Prostate gland (tissue), 2 donors: ENCODE measurements around the gene SEC14L2. TPM values are rescaled to one million over a fixed set of nuclear protein-coding genes. Genes with fewer than 3 reads are reported as not detected.

Source experiments
- DNase-seq: peaks from one replicate; pipeline ENCODE4 v3.0.0-alpha.2; 2019; ENCODE audit warnings: low spot score
- H3K27ac ChIP-seq, 2 donors: fragments of 200-600 bp; sonication (generic); 2 replicates each; pipeline ENCODE4 v1.5.1; 2017 to 2019
- H3K27me3 ChIP-seq: fragments of 200-600 bp; sonication (generic); replicated peaks from 2 replicates; pipeline ENCODE4 v1.5.1; 2019; ENCODE audit not compliant: insufficient read depth
- H3K36me3 ChIP-seq, 2 donors: fragments of 200-600 bp; sonication (generic); 1 replicate in 1 of 2; 2 replicates in 1 of 2; pipeline versions ENCODE4 v1.5.1 to v1.8.1; 2017 to 2019
- H3K4me1 ChIP-seq: fragments of 200-600 bp; sonication (generic); replicated peaks from 2 replicates; pipeline ENCODE4 v1.5.1; 2019
- H3K4me3 ChIP-seq, 2 donors: fragments of 200-600 bp; sonication (generic); 2 replicates each; pipeline ENCODE4 v1.5.1; 2017 to 2019
- H3K9me3 ChIP-seq: fragments of 200-600 bp; sonication (generic); 2 replicates; pipeline ENCODE4 v1.5.1; 2017
- CTCF ChIP-seq, 4 experiments: fragments of 200-600 bp in 2 of 4; fragments of 450-650 bp in 2 of 4; sonication (generic) in 2 of 4; IDR thresholded peaks; 1 replicate in 3 of 4; 2 replicates in 1 of 4; pipeline ENCODE4 v1.5.1; 2016 to 2019; ENCODE audit warnings: antibody characterized with exemption in 4 of 4, mild to moderate bottlenecking in 2 of 4, moderate library complexity in 2 of 4
- POLR2A ChIP-seq: fragments of 450-650 bp; IDR thresholded peaks from one replicate; pipeline ENCODE4 v1.6.1; 2016; ENCODE audit warnings: antibody characterized with exemption, mild to moderate bottlenecking
- POLR2AphosphoS5 ChIP-seq: sonication (generic); formaldehyde crosslinking; IDR thresholded peaks from one replicate; pipeline ENCODE4 v1.6.1; 2017; ENCODE audit warnings: antibody characterized with exemption
- WGBS: methylation state at CpG from one replicate; pipeline ENCODE4 v1.1.5; 2018; 5-methylcytosine and 5-hydroxymethylcytosine counted together
- intact Hi-C: fragments of 100-400 bp; cut with DNase I; formaldehyde crosslinking; loops from one replicate; pipeline ENCODE4 v1.14.2; 2022
- total RNA-seq, 2 donors: library from RNA; depleted of rRNA; stranded (reverse); fragments of >200 nt; gene quantifications; one replicate each; pipeline ENCODE4 v1.1.0, GENCODE V29; 2016

SEC14L2 gene
- total RNA-seq, 2 donors from 2014 or later = 16.8 to 31.1 TPM

- H3K4me3 ChIP-seq = no peak overlapping the region
- TF ChIP-seq CTCF (IDR thresholded peaks at IDR 0.05) = no peak
- TF ChIP-seq POLR2AphosphoS5 = no peak
- no peak for TF ChIP-seq POLR2A
- peaks cover 32% of the 10 kb centered on the region for H3K4me1 ChIP-seq
- H3K27ac ChIP-seq = peak overlapping the region; percentile 3 to 95
- no peaks in the 10 kb centered on the region for H3K27me3 ChIP-seq
- no peak for DNase-seq
- no peaks in the 10 kb centered on the region for H3K36me3 ChIP-seq
- 48% methylated on average over 6 of the region's 6 CpGs for WGBS
- intact Hi-C loops = no loop called here
- no peaks in the 10 kb centered on the region for H3K9me3 ChIP-seq
These were observed 23.7 kb downstream of the SEC14L2 start for GRCh38 chr22:30420347-30421125.

- DNase-seq = no peak
- peaks cover 32% of the 10 kb centered on the region for H3K4me1 ChIP-seq
These were observed 25.1 kb downstream of the SEC14L2 start for GRCh38 chr22:30421695-30422480.

GRCh38 chr22:30422481-30423300 is 25.9 kb downstream of the SEC14L2 start:
- Histone ChIP-seq H3K4me3 (peak overlapping the region; percentile 33 to 48), H3K27me3 (no peaks in the 10 kb centered on the region), H3K9me3 (no peaks in the 10 kb centered on the region), H3K27ac (peak overlapping the region; percentile 95 to 96), H3K36me3 (no peaks in the 10 kb centered on the region), H3K4me1 (peaks cover 32% of the 10 kb centered on the region)
- TF ChIP-seq CTCF (IDR thresholded peaks at IDR 0.05) (no peak), POLR2A (no peak), POLR2AphosphoS5 (peak; percentile 88)
- peak; percentile 87 for DNase-seq
- WGBS = 23% methylated on average over 18 of the region's 18 CpGs
- intact Hi-C loops = no loop called here

More at GRCh38 chr22:30421695-30422480, 25.1 kb downstream of the SEC14L2 start:
- Histone ChIP-seq H3K9me3 (no peaks in the 10 kb centered on the region), H3K27ac (peak overlapping the region; percentile 95 to 96), H3K27me3 (no peaks in the 10 kb centered on the region), H3K4me3 (no peak overlapping the region), H3K36me3 (no peaks in the 10 kb centered on the region)
- TF ChIP-seq POLR2AphosphoS5 = no peak
- no peak for TF ChIP-seq CTCF (IDR thresholded peaks at IDR 0.05)
- TF ChIP-seq POLR2A = no peak
- intact Hi-C loops = no loop called here
- 64% methylated on average over 8 of the region's 8 CpGs for WGBS

- H3K27me3 ChIP-seq = no peaks in the 10 kb centered on the region
- intact Hi-C loops = no loop called here
- no peaks in the 10 kb centered on the region for H3K36me3 ChIP-seq
- WGBS = 1% methylated on average over 44 of the region's 45 CpGs
- DNase-seq = peak; percentile 33
- H3K4me1 ChIP-seq = peaks cover 31% of the 10 kb centered on the region
- H3K9me3 ChIP-seq = no peaks in the 10 kb centered on the region
- peak overlapping the region; percentile 33 to 48 for H3K4me3 ChIP-seq
- peak overlapping the region; percentile 95 to 96 for H3K27ac ChIP-seq
- TF ChIP-seq POLR2A (peak; percentile 73), POLR2AphosphoS5 (no peak), CTCF (IDR thresholded peaks at IDR 0.05) (peak in 2 of 4 experiments; percentile 25 to 34)
These were observed 26.6 kb downstream of the SEC14L2 start for GRCh38 chr22:30423301-30423958.
